CD14-positive monocyte (primary cell): ENCODE results near the gene ADAM11. TPM values are rescaled to one million over a fixed set of nuclear protein-coding genes. Genes with fewer than 3 reads are reported as not detected.
A peak's percentile ranks its signal among the peaks of the same experiment; 100 is the strongest.

Experiments used
- DNase-seq, 3 donors: peaks; one replicate each; pipeline ENCODE4 v3.0.0-alpha.2; 2011 to 2022
- H2AFZ ChIP-seq: 2 replicates; pipeline ENCODE4 v1.6.0; 2012; ENCODE audit warnings: mild to moderate bottlenecking, low read depth, low read length, inconsistent platforms; ENCODE audit not compliant: insufficient read depth, poor library complexity, severe bottlenecking
- H3K27ac ChIP-seq, 2 donors: 1 replicate in 1 of 2; 2 replicates in 1 of 2; pipeline ENCODE4 v1.5.1; 2012 to 2013; ENCODE audit warnings: low read length in 2 of 2, control low read depth in 1 of 2, inconsistent platforms in 1 of 2, low read depth in 1 of 2, mild to moderate bottlenecking in 1 of 2
- H3K27me3 ChIP-seq, 2 donors: one replicate each; pipeline versions ENCODE4 v1.6.0 to v1.6.1; 2011 to 2013; ENCODE audit warnings: low read length in 2 of 2; ENCODE audit not compliant: control insufficient read depth in 2 of 2, insufficient read depth in 2 of 2
- H3K36me3 ChIP-seq, 2 donors: replicated peaks in 1 of 2; 1 replicate in 1 of 2; 2 replicates in 1 of 2; pipeline versions ENCODE4 v1.5.1 to v1.6.1; 2012 to 2013; ENCODE audit warnings: low read length in 2 of 2, control low read depth in 1 of 2, inconsistent platforms in 1 of 2, mild to moderate bottlenecking in 1 of 2; ENCODE audit not compliant: insufficient read depth in 2 of 2, control insufficient read depth in 1 of 2
- H3K4me1 ChIP-seq, 2 donors: 1 replicate in 1 of 2; 2 replicates in 1 of 2; pipeline versions ENCODE4 v1.5.1 to v1.6.1; 2012 to 2013; ENCODE audit warnings: low read length in 2 of 2, control low read depth in 1 of 2, inconsistent platforms in 1 of 2, mild to moderate bottlenecking in 1 of 2, moderate library complexity in 1 of 2; ENCODE audit not compliant: insufficient read depth in 2 of 2, control insufficient read depth in 1 of 2
- H3K4me2 ChIP-seq: replicated peaks from 2 replicates; pipeline ENCODE3; 2012; ENCODE audit warnings: low read length, moderate library complexity, mild to moderate bottlenecking; ENCODE audit not compliant: poor library complexity, severe bottlenecking; ENCODE audit errors: extremely low read depth
- H3K4me3 ChIP-seq, 3 experiments: fragments of 200-600 bp in 1 of 3; sonication (generic) in 1 of 3; replicated peaks in 1 of 3; 1 replicate in 2 of 3; 2 replicates in 1 of 3; pipeline ENCODE4 v1.5.1; 2011 to 2013; ENCODE audit warnings: low read length in 3 of 3, mild to moderate bottlenecking in 3 of 3, control low read depth in 2 of 3, low read depth in 2 of 3, inconsistent platforms in 1 of 3, moderate library complexity in 1 of 3
- H3K79me2 ChIP-seq: 2 replicates; pipeline ENCODE4 v1.6.0; 2012; ENCODE audit warnings: mild to moderate bottlenecking, control low read depth, inconsistent platforms, low read length, moderate library complexity; ENCODE audit not compliant: insufficient read depth
- H3K9ac ChIP-seq: 2 replicates; pipeline ENCODE4 v1.6.0; 2017; ENCODE audit warnings: low read length, mild to moderate bottlenecking; ENCODE audit not compliant: insufficient read depth, poor library complexity, severe bottlenecking
- H3K9me3 ChIP-seq, 2 donors: replicated peaks in 1 of 2; 1 replicate in 1 of 2; 2 replicates in 1 of 2; pipeline versions ENCODE4 v1.5.1 to v1.6.1; 2012 to 2013; ENCODE audit warnings: low read length in 2 of 2, control low read depth in 1 of 2; ENCODE audit not compliant: control insufficient read depth in 1 of 2, insufficient read depth in 1 of 2
- H4K20me1 ChIP-seq: 2 replicates; pipeline ENCODE4 v1.6.0; 2012; ENCODE audit warnings: mild to moderate bottlenecking, low read length, control low read depth, moderate library complexity; ENCODE audit not compliant: insufficient read depth
- H3K27ac Mint-ChIP-seq, 7 donors: one replicate each; pipeline ENCODE4 v1.8.0; 2020; ENCODE audit warnings: mild to moderate bottlenecking in 7 of 7, mixed read lengths in 7 of 7, moderate library complexity in 6 of 7, inconsistent platforms in 2 of 7
- H3K27me3 Mint-ChIP-seq, 3 donors: one replicate each; pipeline ENCODE4 v1.8.0; 2021 to 2022; ENCODE audit warnings: low read depth in 3 of 3, mild to moderate bottlenecking in 3 of 3, mixed read lengths in 3 of 3, moderate library complexity in 3 of 3, inconsistent platforms in 1 of 3
- H3K36me3 Mint-ChIP-seq, 2 donors: one replicate each; pipeline ENCODE4 v1.8.0; 2020; ENCODE audit warnings: mixed read lengths in 2 of 2, inconsistent platforms in 1 of 2, mild to moderate bottlenecking in 1 of 2
- H3K4me1 Mint-ChIP-seq: one replicate; pipeline ENCODE4 v1.8.0; 2020; ENCODE audit warnings: mild to moderate bottlenecking, mixed read lengths
- H3K4me3 Mint-ChIP-seq, 2 donors: one replicate each; pipeline ENCODE4 v1.8.0; 2020; ENCODE audit warnings: mild to moderate bottlenecking in 2 of 2, mixed read lengths in 2 of 2, moderate library complexity in 1 of 2
- H3K9me3 Mint-ChIP-seq, 7 donors: one replicate each; pipeline ENCODE4 v1.8.0; 2020 to 2022; ENCODE audit warnings: mixed read lengths in 7 of 7, mild to moderate bottlenecking in 6 of 7, moderate library complexity in 6 of 7, inconsistent platforms in 2 of 7
- CTCF ChIP-seq: fragments of 200-600 bp; IDR thresholded peaks from one replicate; pipeline ENCODE4 v1.8.0; 2022; ENCODE audit warnings: antibody characterized with exemption, mild to moderate bottlenecking
- WGBS: methylation state at CpG from one replicate; pipeline ENCODE4 v1.1.5; 2013; ENCODE audit warnings: missing lambda C conversion rate; ENCODE audit not compliant: insufficient coverage; 5-methylcytosine and 5-hydroxymethylcytosine counted together
- intact Hi-C, 2 donors: fragments of 100-400 bp; cut with micrococcal nuclease; formaldehyde crosslinking; loops; one replicate each; pipeline versions ENCODE4 v1.15.0 to v1.15.1; 2023
- polyA plus RNA-seq, 3 donors: library from polyadenylated mRNA; depleted of rRNA in 1 of 3; unstranded in 2 of 3; stranded (reverse) in 1 of 3; fragments of 300-500 nt in 2 of 3; fragments of >200 nt in 1 of 3; fragmentation: Illumina TruSeq in 2 of 3; gene quantifications; 1 replicate in 2 of 3; 2 replicates in 1 of 3; pipeline ENCODE4 v1.2.3, GENCODE V29; 2012 to 2021

ADAM11 gene
- polyA plus RNA-seq, 3 donors = 0.19 TPM; not detected in 2

GRCh38 chr17:44766409-44767038 lies 7.7 kb downstream of the ADAM11 start:
- peaks cover 9 to 11% of the 10 kb centered on the region in 2 donors for H3K4me1 ChIP-seq
- H3K27ac ChIP-seq = no peak overlapping the region
- no peak overlapping the region for H2AFZ ChIP-seq
- no peaks in the 10 kb centered on the region for H4K20me1 ChIP-seq
- no peak for DNase-seq
- H3K27me3 ChIP-seq = no peaks in the 10 kb centered on the region
- H3K9ac ChIP-seq = no peak overlapping the region
- Mint-ChIP-seq H3K27ac (peak overlapping the region in 1 of 7 donors; percentile 25), H3K4me3 (no peak overlapping the region), H3K36me3 (no peaks in the 10 kb centered on the region), H3K27me3 (peaks cover 3 to 10% (median 6%) of the 10 kb centered on the region in 3 donors), H3K4me1 (peaks cover 14% of the 10 kb centered on the region), H3K9me3 (peaks cover 0 to 2% (median 0%) of the 10 kb centered on the region in 7 donors)
- no peaks in the 10 kb centered on the region for H3K79me2 ChIP-seq
- H3K4me2 ChIP-seq = no peak overlapping the region
- H3K36me3 ChIP-seq = no peaks in the 10 kb centered on the region
- intact Hi-C loops = no loop called here
- H3K4me3 ChIP-seq = no peak overlapping the region
- H3K9me3 ChIP-seq = no peaks in the 10 kb centered on the region
- no peak for TF ChIP-seq CTCF
- WGBS = 83% methylated on average over 6 of the region's 8 CpGs

GRCh38 chr17:44767493-44767892 lies 8.7 kb downstream of the ADAM11 start:
- intact Hi-C loops = no loop called here
- Histone ChIP-seq H3K9ac (no peak overlapping the region), H3K27me3 (no peaks in the 10 kb centered on the region), H3K79me2 (no peaks in the 10 kb centered on the region), H3K9me3 (no peaks in the 10 kb centered on the region), H3K4me3 (no peak overlapping the region), H3K4me1 (peaks cover 12 to 16% of the 10 kb centered on the region in 2 donors), H3K27ac (no peak overlapping the region), H3K4me2 (no peak overlapping the region), H4K20me1 (no peaks in the 10 kb centered on the region), H3K36me3 (no peaks in the 10 kb centered on the region), H2AFZ (no peak overlapping the region)
- DNase-seq = no peak
- Mint-ChIP-seq H3K4me3 (no peak overlapping the region), H3K36me3 (no peaks in the 10 kb centered on the region), H3K4me1 (peaks cover 18% of the 10 kb centered on the region), H3K27me3 (peaks cover 3 to 11% (median 6%) of the 10 kb centered on the region in 3 donors), H3K9me3 (peaks cover 0 to 2% (median 0%) of the 10 kb centered on the region in 7 donors), H3K27ac (no peak overlapping the region)
- 29% methylated on average over 3 of the region's 4 CpGs for WGBS
- TF ChIP-seq CTCF = no peak
